Measurements from ENCODE around the gene PRKCZ. TPM values are rescaled to one million over a fixed set of nuclear protein-coding genes. Genes with fewer than 3 reads are reported as not detected.

PRKCZ gene
- total RNA-seq, 3 donors from 2014 or later (not counting 1 experiment from before 2014, with no cell fraction given) = 25.1 to 37.1 (median 30.5) TPM

DNA sequence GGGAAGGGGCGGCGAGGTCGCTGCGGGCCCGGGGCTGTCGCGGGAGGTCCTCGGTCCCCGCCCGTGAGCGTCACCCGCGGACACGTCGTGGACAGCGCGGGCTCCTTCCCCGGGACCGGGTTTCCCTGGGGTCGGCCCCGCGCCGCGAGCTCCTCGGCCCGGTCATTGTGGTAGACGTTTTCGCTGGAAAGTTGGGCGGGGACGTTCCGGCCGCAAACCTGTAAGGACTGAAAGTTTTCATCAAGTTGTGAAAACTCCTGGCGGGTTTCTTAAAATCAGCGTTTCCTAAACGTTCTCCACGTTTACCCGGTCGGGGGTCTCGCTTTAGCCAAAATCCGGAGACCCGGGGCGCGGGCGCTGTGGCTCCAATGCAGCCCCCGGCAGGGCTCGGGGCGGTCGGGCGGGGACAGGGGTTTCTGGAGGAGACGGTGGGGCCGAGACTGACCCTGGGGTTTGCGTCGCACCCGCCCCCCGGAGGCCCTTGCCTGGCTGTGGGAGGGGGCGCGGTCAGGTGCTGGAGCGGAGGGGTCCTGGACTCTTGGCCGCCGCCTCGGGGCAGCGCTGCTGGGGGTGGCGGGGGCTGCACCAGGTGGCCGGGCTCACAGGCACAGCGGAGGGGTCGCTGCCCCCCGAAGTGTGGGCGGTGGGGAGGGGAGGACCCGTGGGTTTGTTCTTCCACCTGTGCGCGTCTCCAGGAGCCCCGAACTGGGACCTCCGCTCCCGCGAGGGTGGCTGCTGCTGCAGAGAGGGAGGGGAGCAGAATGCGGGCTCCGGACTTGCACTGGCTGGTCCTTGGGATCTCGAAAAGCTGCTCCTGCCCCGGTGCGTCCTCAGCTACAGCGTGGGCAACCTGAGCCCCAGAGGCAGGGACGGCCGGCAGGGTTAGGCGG lies 827 bp downstream of the PRKCZ start:
- Mint-ChIP-seq H3K36me3 (no peaks in the 10 kb centered on the region), H3K27ac (peak overlapping the region in 1 of 2 donors; percentile 53), H3K4me3 (peak overlapping the region; percentile 66), H3K9me3 (no peaks in the 10 kb centered on the region), H3K4me1 (peaks cover 8 to 22% of the 10 kb centered on the region in 2 donors), H3K27me3 (ENCODE audit: low read depth in 2 of 2) (peaks cover 5 to 15% of the 10 kb centered on the region in 2 donors)
- 24% methylated on average over 84 of the region's 84 CpGs for WGBS (ENCODE audit: insufficient coverage)
- Histone ChIP-seq H3K36me3 (ENCODE audit: control insufficient read depth, insufficient read depth, low read length) (peaks cover 4% of the 10 kb centered on the region), H3K9me3 (ENCODE audit: control insufficient read depth, insufficient read depth, low read length) (no peaks in the 10 kb centered on the region), H3K27me3 (ENCODE audit: control insufficient read depth, insufficient read depth, low read length) (peaks cover 17% of the 10 kb centered on the region), H3K4me1 (ENCODE audit: control insufficient read depth, insufficient read depth, low read length) (peaks cover 25% of the 10 kb centered on the region), H3K27ac (ENCODE audit: low read length) (no peak overlapping the region), H3K4me3 (ENCODE audit: low read length) (peak overlapping the region; percentile 48)
- intact Hi-C loops (cut with micrococcal nuclease) = no loop called here
- no peak for ATAC-seq
- TF ChIP-seq, protein P1, sequence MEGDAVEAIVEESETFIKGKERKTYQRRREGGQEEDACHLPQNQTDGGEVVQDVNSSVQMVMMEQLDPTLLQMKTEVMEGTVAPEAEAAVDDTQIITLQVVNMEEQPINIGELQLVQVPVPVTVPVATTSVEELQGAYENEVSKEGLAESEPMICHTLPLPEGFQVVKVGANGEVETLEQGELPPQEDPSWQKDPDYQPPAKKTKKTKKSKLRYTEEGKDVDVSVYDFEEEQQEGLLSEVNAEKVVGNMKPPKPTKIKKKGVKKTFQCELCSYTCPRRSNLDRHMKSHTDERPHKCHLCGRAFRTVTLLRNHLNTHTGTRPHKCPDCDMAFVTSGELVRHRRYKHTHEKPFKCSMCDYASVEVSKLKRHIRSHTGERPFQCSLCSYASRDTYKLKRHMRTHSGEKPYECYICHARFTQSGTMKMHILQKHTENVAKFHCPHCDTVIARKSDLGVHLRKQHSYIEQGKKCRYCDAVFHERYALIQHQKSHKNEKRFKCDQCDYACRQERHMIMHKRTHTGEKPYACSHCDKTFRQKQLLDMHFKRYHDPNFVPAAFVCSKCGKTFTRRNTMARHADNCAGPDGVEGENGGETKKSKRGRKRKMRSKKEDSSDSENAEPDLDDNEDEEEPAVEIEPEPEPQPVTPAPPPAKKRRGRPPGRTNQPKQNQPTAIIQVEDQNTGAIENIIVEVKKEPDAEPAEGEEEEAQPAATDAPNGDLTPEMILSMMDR (IDR thresholded peaks at IDR 0.05) = no peak
- DNase-seq = peak in 1 of 2 donors; percentile 21

DNA sequence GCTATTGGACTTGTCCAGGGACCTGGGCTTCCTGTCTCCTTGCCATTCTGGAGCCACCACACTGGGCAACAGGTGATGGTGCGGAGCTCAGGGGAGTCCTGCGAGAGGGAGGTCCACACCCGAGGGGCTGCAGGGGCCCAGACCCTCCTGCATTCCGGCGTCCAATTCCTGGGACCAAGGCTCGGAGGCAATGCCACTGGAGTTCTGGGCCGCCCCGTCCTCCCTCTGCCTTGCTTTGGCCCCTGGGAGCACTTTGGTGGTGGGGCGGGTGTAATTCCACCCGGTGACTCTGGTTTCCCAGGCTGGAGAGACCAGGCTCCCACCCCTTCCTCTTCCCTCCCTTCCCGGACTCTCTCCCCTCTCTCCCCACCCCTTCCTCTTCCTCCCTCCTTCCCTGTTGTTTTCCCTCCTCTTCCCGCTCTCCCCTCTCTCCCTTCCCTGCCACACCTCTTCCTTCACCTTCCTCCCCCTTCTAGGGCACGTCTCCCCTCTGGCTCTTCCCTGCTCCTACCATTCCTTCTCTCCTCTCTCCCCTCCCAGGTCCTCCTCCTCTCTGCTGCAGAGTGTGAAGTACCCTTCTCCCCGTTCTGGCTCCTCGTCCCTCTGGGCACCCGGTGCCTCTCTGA lies 2.0 kb downstream of the PRKCZ start:
- no peaks in the 10 kb centered on the region for H3K36me3 Mint-ChIP-seq
- peak overlapping the region; percentile 66 for H3K4me3 Mint-ChIP-seq
- TF ChIP-seq, protein P1 (IDR thresholded peaks at IDR 0.05) = no peak
- Histone ChIP-seq H3K4me3 (ENCODE audit: low read length) (no peak overlapping the region), H3K4me1 (ENCODE audit: control insufficient read depth, insufficient read depth, low read length) (peaks cover 21% of the 10 kb centered on the region), H3K27ac (ENCODE audit: low read length) (no peak overlapping the region), H3K27me3 (ENCODE audit: control insufficient read depth, insufficient read depth, low read length) (peaks cover 10% of the 10 kb centered on the region), H3K36me3 (ENCODE audit: control insufficient read depth, insufficient read depth, low read length) (peaks cover 4% of the 10 kb centered on the region), H3K9me3 (ENCODE audit: control insufficient read depth, insufficient read depth, low read length) (no peaks in the 10 kb centered on the region)
- intact Hi-C loops (cut with micrococcal nuclease) = no loop called here
- peak overlapping the region in 1 of 2 donors; percentile 65 for H3K27ac Mint-ChIP-seq
- DNase-seq (no peak), ATAC-seq (no peak)
- peaks cover 8 to 22% of the 10 kb centered on the region in 2 donors for H3K4me1 Mint-ChIP-seq
- peaks cover 5 to 9% of the 10 kb centered on the region in 2 donors for H3K27me3 Mint-ChIP-seq (ENCODE audit: low read depth in 2 of 2)
- H3K9me3 Mint-ChIP-seq = no peaks in the 10 kb centered on the region
- 91% methylated on average over 16 of the region's 16 CpGs for WGBS (ENCODE audit: insufficient coverage)

DNA sequence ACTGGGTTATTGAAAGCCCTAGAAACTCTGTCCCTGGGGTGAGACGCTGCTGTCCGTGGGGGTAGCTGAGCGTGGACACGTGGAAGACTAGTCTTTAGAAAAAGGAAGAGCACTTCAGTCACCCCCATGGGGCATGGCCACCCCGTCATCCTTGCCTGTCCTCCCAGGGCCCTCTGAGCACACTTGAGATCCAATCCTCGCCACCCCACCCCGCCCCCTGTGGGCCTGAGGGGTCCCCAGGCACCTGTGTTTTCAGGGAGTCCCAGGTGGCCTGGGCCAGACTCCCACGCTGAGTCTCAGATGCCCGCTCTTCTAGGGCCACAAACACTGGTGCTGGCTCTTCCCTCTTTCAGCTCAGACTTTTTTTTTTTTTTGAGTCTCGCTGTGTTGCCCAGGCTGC lies 2.5 kb downstream of the PRKCZ start:
- peaks cover 5% of the 10 kb centered on the region for H3K27me3 ChIP-seq (ENCODE audit: control insufficient read depth, insufficient read depth, low read length)
- no peaks in the 10 kb centered on the region for H3K9me3 ChIP-seq (ENCODE audit: control insufficient read depth, insufficient read depth, low read length)
- DNase-seq = no peak
- Mint-ChIP-seq H3K4me3 (no peak overlapping the region), H3K4me1 (peaks cover 8 to 22% of the 10 kb centered on the region in 2 donors), H3K27me3 (ENCODE audit: low read depth in 2 of 2) (peaks cover 5 to 9% of the 10 kb centered on the region in 2 donors), H3K36me3 (no peaks in the 10 kb centered on the region), H3K27ac (peak overlapping the region in 1 of 2 donors; percentile 65), H3K9me3 (no peaks in the 10 kb centered on the region)
- ATAC-seq = no peak
- TF ChIP-seq, protein P1 (IDR thresholded peaks at IDR 0.05) = no peak
- H3K4me1 ChIP-seq (ENCODE audit: control insufficient read depth, insufficient read depth, low read length) = peaks cover 21% of the 10 kb centered on the region
- H3K27ac ChIP-seq (ENCODE audit: low read length) = no peak overlapping the region
- 89% methylated on average over 10 of the region's 10 CpGs for WGBS (ENCODE audit: insufficient coverage)
- peaks cover 4% of the 10 kb centered on the region for H3K36me3 ChIP-seq (ENCODE audit: control insufficient read depth, insufficient read depth, low read length)
- H3K4me3 ChIP-seq (ENCODE audit: low read length) = no peak overlapping the region
- intact Hi-C loops (cut with micrococcal nuclease) = no loop called here
